Lung (tissue), 12 donors: ENCODE data around the gene ELFN1. TPM values are rescaled to one million over a fixed set of nuclear protein-coding genes. Genes with fewer than 3 reads are reported as not detected.
A peak's percentile ranks its signal among the peaks of the same experiment; 100 is the strongest.

ENCODE experiments used
- ATAC-seq: fragments of 200-7000 bp; cut with Tn5 transposase; one replicate; pipeline ENCODE4 v1.9.1; 2020; ENCODE audit warnings: moderate number of reproducible peaks; ENCODE audit not compliant: insufficient read depth, low FRiP score
- DNase-seq, 3 donors: peaks; one replicate each; pipeline ENCODE4 v3.0.0-alpha.2; 2013 to 2017
- H3K27ac ChIP-seq, 2 donors: one replicate each; pipeline ENCODE4 v1.5.1; 2013; ENCODE audit warnings: mild to moderate bottlenecking in 2 of 2, moderate library complexity in 2 of 2, control low read depth in 1 of 2, inconsistent platforms in 1 of 2, low read depth in 1 of 2, low read length in 1 of 2
- H3K27me3 ChIP-seq, 3 donors: one replicate each; pipeline ENCODE4 v1.5.1; 2013; ENCODE audit warnings: low read length in 2 of 3; ENCODE audit not compliant: control insufficient read depth in 3 of 3, insufficient read depth in 3 of 3
- H3K36me3 ChIP-seq, 4 donors: one replicate each; pipeline ENCODE4 v1.5.1; 2013; ENCODE audit warnings: low read length in 4 of 4, mild to moderate bottlenecking in 1 of 4, moderate library complexity in 1 of 4; ENCODE audit not compliant: control insufficient read depth in 4 of 4, insufficient read depth in 4 of 4
- H3K4me1 ChIP-seq, 5 donors: one replicate each; pipeline ENCODE4 v1.5.1; 2013; ENCODE audit warnings: low read length in 5 of 5, mild to moderate bottlenecking in 2 of 5, moderate library complexity in 1 of 5; ENCODE audit not compliant: control insufficient read depth in 5 of 5, insufficient read depth in 5 of 5
- H3K4me3 ChIP-seq: one replicate; pipeline ENCODE4 v1.5.1; 2013; ENCODE audit warnings: mild to moderate bottlenecking, control low read depth, moderate library complexity
- H3K9ac ChIP-seq, 2 donors: one replicate each; pipeline ENCODE4 v1.5.1; 2013; ENCODE audit warnings: low read length in 2 of 2, control low read depth in 1 of 2; ENCODE audit not compliant: insufficient read depth in 1 of 2
- H3K9me3 ChIP-seq, 4 donors: one replicate each; pipeline ENCODE4 v1.5.1; 2013; ENCODE audit warnings: low read length in 3 of 4, mild to moderate bottlenecking in 1 of 4, moderate library complexity in 1 of 4; ENCODE audit not compliant: control insufficient read depth in 4 of 4, insufficient read depth in 3 of 4
- WGBS, 2 donors: extraction: QIAGEN DNeasy Blood & Tissue Kit; methylation state at CpG; one replicate each; pipeline ENCODE4 v1.1.7; 2013; 5-methylcytosine and 5-hydroxymethylcytosine counted together
- polyA plus RNA-seq, 2 donors: library from polyadenylated mRNA; stranded (reverse); fragments of 200-250 nt; gene quantifications; one replicate each; pipeline ENCODE4 v1.2.1, GENCODE V29; 2013
- total RNA-seq, 2 donors: library from RNA; depleted of rRNA in 1 of 2; stranded (reverse); fragments of >200 nt in 1 of 2; gene quantifications; one replicate each; pipeline ENCODE4 v1.2.1, GENCODE V29; 2014 to 2021
- TF ChIP-seq, protein P1 (sequence below): IDR thresholded peaks from 2 replicates; pipeline ENCODE4 v1.5.1; 2012; ENCODE audit warnings: mild to moderate bottlenecking; ENCODE audit errors: control extremely low read depth, extremely low read depth
- donor health status: control.
- donor health status: control.
- donor health status: Bipolar disorder and iron deficiency.
- donor health status: healthy.
- donor health status: DM: yes; HTN: yes; CAD: no.

ELFN1 gene
- total and polyA plus RNA-seq, 4 donors, result 0.43 to 1.4 (median 1.0) TPM

DNA sequence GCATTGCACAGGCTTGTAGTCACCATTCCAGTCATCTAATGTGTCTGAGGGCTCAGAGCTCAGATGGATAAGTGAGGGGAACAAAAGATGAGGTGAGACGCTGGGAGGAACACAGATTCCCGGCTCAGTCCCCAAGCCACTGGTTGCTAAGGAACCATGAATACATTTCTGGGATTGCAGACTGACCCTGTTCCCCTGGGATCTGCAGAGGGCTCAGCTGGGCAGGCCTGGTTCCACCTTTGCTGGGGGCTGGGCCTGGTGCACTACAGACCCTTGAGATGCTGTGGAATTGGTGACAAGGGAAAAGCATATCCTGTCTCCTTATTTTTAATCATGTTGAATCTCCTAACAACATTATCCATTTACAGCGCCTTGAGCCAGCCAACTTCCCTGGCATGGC is 19.2 kb downstream of the ELFN1 start:
- DNase-seq, result peak in 1 of 3 donors; percentile 4
- peaks cover 0 to 10% (median 2%) of the 10 kb centered on the region in 4 donors for H3K9me3 ChIP-seq
- ATAC-seq, result no peak
- 85 to 96% methylated on average over 3 of the region's 3 CpGs for WGBS, 2 donors
- no peaks in the 10 kb centered on the region for H3K4me1 ChIP-seq
- H3K27ac ChIP-seq, result no peak overlapping the region
- H3K36me3 ChIP-seq, result peaks cover 0 to 5% (median under 1%) of the 10 kb centered on the region in 4 donors
- TF ChIP-seq, protein P1, sequence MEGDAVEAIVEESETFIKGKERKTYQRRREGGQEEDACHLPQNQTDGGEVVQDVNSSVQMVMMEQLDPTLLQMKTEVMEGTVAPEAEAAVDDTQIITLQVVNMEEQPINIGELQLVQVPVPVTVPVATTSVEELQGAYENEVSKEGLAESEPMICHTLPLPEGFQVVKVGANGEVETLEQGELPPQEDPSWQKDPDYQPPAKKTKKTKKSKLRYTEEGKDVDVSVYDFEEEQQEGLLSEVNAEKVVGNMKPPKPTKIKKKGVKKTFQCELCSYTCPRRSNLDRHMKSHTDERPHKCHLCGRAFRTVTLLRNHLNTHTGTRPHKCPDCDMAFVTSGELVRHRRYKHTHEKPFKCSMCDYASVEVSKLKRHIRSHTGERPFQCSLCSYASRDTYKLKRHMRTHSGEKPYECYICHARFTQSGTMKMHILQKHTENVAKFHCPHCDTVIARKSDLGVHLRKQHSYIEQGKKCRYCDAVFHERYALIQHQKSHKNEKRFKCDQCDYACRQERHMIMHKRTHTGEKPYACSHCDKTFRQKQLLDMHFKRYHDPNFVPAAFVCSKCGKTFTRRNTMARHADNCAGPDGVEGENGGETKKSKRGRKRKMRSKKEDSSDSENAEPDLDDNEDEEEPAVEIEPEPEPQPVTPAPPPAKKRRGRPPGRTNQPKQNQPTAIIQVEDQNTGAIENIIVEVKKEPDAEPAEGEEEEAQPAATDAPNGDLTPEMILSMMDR, result no peak
- H3K27me3 ChIP-seq, result peaks cover 0 to 4% (median 0%) of the 10 kb centered on the region in 3 donors
- no peak overlapping the region for H3K4me3 ChIP-seq
- no peak overlapping the region for H3K9ac ChIP-seq

DNA sequence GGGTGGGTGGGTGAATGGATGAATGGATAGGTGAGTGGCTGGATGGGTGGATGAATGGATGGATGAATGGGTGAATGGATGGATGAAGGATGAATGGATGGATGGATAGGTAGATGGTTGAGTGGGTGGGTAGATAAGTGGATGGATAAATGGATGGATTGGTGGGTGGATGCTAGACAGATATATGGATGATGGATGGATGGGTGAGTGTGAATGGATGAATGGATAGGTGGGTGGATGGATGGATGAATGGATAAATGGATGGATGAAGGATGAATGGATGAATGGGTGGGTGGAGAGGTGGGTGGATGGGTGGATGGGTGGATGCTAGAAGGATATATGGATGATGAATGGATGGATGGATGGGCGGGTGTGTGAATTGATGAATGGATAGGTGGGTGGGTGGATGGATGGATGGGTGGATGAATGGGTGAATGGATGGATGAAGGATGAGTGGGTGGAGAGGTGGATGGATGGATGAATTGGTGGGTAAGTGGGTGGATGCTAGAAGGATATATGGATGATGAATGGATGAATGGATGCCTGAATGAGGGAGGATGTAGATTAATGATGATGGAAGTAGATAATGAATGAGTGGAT is 20.4 kb downstream of the ELFN1 start:
- H3K9me3 ChIP-seq, result peaks cover 0 to 4% (median 0%) of the 10 kb centered on the region in 4 donors
- H3K27me3 ChIP-seq, result peaks cover 0 to 4% (median 0%) of the 10 kb centered on the region in 3 donors
- WGBS, 2 donors, result 40 to 98% methylated on average over 1 of the region's 1 CpG
- no peak overlapping the region for H3K9ac ChIP-seq
- no peak for ATAC-seq
- TF ChIP-seq, protein P1, result no peak
- H3K4me3 ChIP-seq, result no peak overlapping the region
- H3K4me1 ChIP-seq, result no peaks in the 10 kb centered on the region
- no peak for DNase-seq
- no peak overlapping the region for H3K27ac ChIP-seq
- peaks cover 0 to 5% (median under 1%) of the 10 kb centered on the region in 4 donors for H3K36me3 ChIP-seq

DNA sequence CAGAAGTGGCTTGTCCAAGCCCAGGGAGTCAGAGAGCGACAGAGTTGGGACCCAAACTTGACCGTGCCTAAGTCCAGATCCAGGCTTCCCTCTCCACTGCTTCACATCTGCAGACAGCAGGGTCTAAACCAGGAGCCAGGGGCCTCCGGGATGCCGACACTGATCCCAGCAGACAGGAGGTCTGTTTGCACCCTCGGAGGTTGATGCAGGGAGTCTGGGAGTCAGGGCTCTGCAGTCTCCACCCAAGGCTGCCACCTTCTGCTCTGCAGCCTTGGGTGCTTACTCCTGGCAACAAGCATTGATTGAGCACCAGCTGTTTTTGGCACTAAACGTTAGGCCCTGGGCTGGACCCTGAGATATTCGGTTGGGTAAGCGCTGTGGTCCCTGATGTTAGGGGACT is 21.0 kb downstream of the ELFN1 start:
- WGBS, 2 donors, result 88 to 91% methylated on average over 8 of the region's 8 CpGs
- no peak overlapping the region for H3K9ac ChIP-seq
- TF ChIP-seq, protein P1, result no peak
- no peak overlapping the region for H3K27ac ChIP-seq
- H3K4me1 ChIP-seq, result no peaks in the 10 kb centered on the region
- no peak overlapping the region for H3K4me3 ChIP-seq
- H3K9me3 ChIP-seq, result peaks cover 0 to 4% (median 0%) of the 10 kb centered on the region in 4 donors
- peak in 1 of 3 donors; percentile 7 for DNase-seq
- peaks cover 0 to 5% (median under 1%) of the 10 kb centered on the region in 4 donors for H3K36me3 ChIP-seq
- ATAC-seq, result no peak
- H3K27me3 ChIP-seq, result peaks cover 0 to 8% (median 0%) of the 10 kb centered on the region in 3 donors
